GM19463 (cell line): ENCODE measurements around the gene TLR7.

Source experiments
- ATAC-seq: cut with Tn5 transposase; IDR thresholded peaks from one replicate; pipeline ENCODE4 v1.9.1; 2021; ENCODE audit warnings: mild to moderate bottlenecking, moderate library complexity; ENCODE audit not compliant: unreplicated experiment

The TLR7 gene

DNA sequence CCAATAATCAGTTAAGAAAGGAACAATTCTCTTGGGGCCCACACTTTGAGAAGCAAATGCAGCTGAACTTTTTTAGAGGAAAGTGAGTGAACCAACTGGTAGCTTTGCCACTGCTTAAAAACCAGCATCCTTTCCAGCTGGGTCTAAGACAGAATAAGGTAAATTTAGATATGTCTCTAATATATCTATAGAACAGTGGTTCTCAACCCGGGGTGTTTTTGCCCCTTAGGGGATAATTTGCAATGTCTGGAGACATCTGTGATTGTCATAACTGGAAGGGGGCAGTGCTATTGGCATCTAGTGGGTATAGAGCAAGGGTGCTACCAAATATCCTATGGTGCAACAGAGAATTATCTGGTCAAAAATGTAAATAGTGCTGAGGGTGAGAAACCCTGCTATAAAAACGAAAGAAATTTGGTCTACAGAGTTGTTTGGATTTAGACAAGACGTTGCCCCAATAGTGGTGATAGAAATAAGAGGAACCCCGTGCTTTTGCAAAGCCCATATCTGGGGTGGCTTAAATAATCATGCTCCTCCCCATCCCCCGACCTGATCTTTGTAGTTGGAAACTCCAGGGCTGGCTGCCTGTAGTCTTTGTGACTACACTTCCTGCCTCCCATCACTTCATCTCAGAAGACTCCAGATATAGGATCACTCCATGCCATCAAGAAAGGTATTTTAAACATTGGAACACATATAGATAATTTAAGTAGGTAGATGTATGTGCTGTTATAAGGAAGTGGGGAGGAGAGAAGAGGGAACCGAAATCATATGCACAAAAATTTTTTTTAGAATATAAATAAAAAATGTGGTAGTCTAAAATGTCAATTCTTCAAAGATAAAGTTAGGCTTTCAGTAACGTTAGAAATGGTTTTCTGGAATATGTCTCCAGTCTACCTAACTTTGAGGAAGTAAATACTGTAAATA lies at the start of gene TLR7:
Gene TLR7 (plus strand): TSS at position 622 of the 927 bp plus-strand sequence. CDS start 507 bp downstream, outside the sequence.
- ATAC-seq, result no peak

- no peak for ATAC-seq
These were observed 49.3 kb upstream of the TLR7 start for GRCh38 chrX:12817528-12817927.

GRCh38 chrX:12819222-12819621 lies 47.6 kb upstream of the TLR7 start:
- no peak for ATAC-seq

DNA sequence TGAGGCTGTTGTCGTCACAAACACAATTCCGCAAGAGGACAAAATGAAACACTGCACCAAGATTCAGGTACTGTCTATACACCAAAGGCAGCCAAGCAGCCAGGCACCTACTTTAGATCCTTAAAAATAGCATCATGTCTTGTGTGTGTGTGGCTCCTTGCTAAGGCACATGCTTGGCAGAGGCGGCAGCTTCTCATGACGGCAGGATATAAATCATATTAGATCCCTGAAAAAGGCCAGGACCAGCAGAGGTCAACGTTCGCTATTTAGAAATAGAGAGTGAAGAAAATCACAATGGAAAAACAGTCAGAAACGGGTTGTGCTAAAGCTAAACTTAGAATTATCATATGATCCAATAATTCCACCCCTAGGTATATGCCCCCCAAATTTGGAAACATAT lies 46.1 kb upstream of the TLR7 start:
- no peak for ATAC-seq

GRCh38 chrX:12824944-12825343 lies 41.9 kb upstream of the TLR7 start:
- ATAC-seq, result no peak

GRCh38 chrX:12825801-12826200 lies 41.1 kb upstream of the TLR7 start:
- no peak for ATAC-seq

DNA sequence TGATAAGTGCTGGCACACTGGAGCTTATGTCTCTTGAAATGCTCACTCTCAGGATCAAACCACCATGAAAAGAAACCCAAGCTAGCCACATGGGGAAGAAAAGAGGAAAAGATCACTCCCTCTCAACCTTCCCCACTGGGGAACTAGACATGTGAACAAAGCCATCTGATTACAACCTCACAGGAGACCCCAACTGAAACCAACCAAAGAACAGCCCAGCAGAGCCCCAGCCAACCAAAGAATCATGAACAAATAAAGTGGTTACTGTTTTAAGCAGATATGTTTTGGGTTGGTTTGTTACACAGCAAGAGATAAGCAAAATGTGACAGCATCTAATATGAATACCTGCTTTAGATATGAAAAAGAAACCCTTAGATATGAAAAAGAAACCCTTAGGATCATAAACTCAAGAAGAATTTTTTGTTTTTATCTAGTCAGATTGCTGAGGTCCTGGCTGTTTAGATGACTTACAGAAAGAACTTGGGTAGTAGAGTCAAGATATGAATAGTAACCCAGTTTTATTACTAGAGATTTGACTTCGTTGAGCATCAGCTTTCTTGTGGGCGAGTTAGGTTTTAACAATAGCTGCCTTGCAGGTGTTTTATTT lies 23.7 kb upstream of the TLR7 start:
- ATAC-seq, result no peak

GRCh38 chrX:12843668-12844279 lies 23.1 kb upstream of the TLR7 start:
- peak; percentile 91 for ATAC-seq

DNA sequence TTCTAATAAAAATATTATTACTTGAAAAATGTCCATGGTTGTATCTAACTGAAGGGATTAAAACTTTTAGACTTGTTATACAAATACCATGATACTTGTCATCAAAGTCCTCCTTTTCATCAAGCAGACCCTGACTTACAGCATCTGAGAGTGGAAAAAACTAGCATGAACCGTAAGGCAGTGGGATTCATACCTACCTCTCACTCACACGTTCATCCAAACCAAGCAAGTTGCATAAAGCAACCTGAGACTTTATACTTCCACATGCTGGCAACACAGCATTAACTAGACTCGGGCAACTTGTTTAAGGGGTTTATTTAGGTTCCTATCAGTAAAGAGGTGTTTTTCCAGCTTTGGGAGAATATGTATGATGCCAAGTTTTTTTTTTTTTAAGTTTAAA lies 22.6 kb upstream of the TLR7 start:
- ATAC-seq, result no peak

DNA sequence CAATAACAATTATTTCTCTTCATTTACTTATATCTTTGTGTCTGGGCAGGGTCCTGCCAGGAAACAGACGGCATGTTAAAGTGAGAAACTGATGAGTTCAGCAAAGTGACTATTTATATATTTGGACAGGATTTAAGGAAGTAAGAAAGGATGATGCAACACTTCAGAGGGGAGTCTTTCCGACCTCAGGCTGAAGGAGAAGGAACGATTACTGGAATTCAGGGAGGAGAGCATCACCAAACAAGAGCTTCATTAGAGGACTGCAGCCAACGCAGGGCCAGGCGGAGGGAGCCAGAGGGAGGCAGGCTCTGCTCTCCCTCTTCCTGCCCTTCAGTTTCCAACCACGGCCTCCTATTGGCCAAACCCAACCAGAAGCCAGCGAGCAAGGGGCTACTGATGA lies 1.5 kb upstream of the TLR7 start:
- no peak for ATAC-seq

- no peak for ATAC-seq
These were observed 813 bp downstream of the TLR7 start for GRCh38 chrX:12867685-12868084.

DNA sequence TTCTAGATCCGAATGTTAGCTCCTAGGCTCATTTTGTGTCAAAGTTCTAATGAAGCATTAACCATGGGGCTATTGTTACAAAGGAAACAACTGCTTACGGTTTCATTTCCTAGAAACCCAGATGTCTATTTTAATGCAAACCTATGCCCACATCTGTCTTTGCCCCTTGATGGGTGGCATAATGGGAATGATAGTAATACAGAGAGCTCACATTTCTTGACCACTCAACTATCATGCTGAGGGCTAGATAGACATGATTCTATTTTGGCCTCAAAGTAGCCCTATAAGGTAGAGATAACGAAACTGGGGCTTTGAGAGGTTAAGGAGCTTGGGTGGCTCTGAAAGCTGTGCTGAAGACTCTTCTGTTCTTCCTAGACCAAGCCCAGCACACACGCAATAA lies 1.9 kb downstream of the TLR7 start:
- ATAC-seq, result peak; percentile 64

DNA sequence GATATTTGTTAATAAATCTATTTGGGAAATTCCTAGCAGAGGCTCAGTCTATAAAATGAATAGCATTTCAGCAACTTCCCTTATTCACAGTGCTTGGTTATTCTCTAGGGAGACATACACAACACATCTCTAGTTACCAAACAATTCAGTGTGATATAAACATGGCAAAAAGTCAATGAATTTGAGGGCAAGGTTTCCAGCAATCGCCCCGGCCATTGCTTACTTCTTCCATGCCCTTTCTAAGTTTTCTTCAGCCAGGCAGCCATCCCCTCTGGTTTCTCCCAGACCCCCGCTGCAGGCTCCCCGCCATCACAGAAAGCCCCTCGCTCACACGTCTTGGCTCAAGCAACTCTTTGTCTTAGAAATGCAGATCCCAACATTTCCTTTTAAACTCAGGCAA lies 4.4 kb downstream of the TLR7 start:
- no peak for ATAC-seq

- no peak for ATAC-seq
These were observed 5.9 kb downstream of the TLR7 start for GRCh38 chrX:12872741-12873140.

GRCh38 chrX:12874581-12874980 lies 7.7 kb downstream of the TLR7 start:
- ATAC-seq, result no peak

- no peak for ATAC-seq
These were observed 10.5 kb downstream of the TLR7 start for GRCh38 chrX:12877386-12877785.

DNA sequence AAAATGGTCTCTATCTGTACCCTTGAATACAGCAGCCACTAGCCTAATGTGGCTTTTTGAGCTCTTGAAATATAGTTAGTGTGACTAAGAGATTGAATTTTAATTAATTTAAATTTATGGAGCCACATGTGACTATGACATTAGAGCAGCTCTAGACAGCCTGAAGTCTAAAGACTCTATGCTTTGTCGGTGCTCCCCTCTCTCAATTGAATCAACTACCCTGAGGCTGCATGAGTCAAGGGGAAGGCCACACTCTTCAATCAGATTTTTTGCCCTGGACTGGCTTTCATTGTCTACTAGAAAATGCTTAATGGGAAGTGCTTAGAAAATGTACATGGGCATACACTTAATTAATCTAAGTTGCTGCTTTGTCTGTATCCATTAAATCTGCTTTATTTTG lies 11.7 kb downstream of the TLR7 start:
- ATAC-seq, result no peak

- ATAC-seq, result peak; percentile 60
These were observed 15.0 kb downstream of the TLR7 start for GRCh38 chrX:12881914-12882313.

GRCh38 chrX:12885508-12885907 lies 18.6 kb downstream of the TLR7 start:
- no peak for ATAC-seq

GRCh38 chrX:12886545-12886944 lies 19.7 kb downstream of the TLR7 start:
- no peak for ATAC-seq

DNA sequence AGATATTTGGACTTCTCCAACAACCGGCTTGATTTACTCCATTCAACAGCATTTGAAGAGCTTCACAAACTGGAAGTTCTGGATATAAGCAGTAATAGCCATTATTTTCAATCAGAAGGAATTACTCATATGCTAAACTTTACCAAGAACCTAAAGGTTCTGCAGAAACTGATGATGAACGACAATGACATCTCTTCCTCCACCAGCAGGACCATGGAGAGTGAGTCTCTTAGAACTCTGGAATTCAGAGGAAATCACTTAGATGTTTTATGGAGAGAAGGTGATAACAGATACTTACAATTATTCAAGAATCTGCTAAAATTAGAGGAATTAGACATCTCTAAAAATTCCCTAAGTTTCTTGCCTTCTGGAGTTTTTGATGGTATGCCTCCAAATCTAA lies 20.3 kb downstream of the TLR7 start:
- ATAC-seq, result no peak

DNA sequence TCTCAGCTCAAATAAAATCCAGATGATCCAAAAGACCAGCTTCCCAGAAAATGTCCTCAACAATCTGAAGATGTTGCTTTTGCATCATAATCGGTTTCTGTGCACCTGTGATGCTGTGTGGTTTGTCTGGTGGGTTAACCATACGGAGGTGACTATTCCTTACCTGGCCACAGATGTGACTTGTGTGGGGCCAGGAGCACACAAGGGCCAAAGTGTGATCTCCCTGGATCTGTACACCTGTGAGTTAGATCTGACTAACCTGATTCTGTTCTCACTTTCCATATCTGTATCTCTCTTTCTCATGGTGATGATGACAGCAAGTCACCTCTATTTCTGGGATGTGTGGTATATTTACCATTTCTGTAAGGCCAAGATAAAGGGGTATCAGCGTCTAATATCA lies 20.9 kb downstream of the TLR7 start:
- ATAC-seq, result no peak
